HEK293 (cell line): Measurements from ENCODE around the gene ANXA2.

Experiments used
- CTCF ChIA-PET: fragments of 350-600 bp; formaldehyde crosslinking; extraction: SDS; loops from one replicate; lab custom pipeline; 2021; ENCODE audit warnings: antibody characterized with exemption; lab: Yijun Ruan, JAX
- POLR2A ChIA-PET: fragments of 300-600 bp; formaldehyde crosslinking; extraction: SDS; loops from one replicate; lab custom pipeline; 2020; ENCODE audit warnings: antibody characterized with exemption, inconsistent platforms; lab: Yijun Ruan, JAX
- H3K27ac ChIP-seq: fragments of 200-500 bp; sonication (Bioruptor generic); 2 replicates; pipeline ENCODE4 v1.5.1; 2014; ENCODE audit warnings: low read depth, low read length, control low read depth, inconsistent platforms; ENCODE audit errors: extremely low read depth
- H3K36me3 ChIP-seq, 2 experiments: fragments of 200-500 bp in 1 of 2; sonication (Bioruptor generic) in 1 of 2; 1 replicate in 1 of 2; 2 replicates in 1 of 2; pipeline ENCODE4 v1.5.1; 2014 to 2017; ENCODE audit warnings: inconsistent platforms in 2 of 2, low read length in 2 of 2; ENCODE audit not compliant: control insufficient read depth in 2 of 2, insufficient read depth in 1 of 2
- H3K4me1 ChIP-seq: fragments of 200-500 bp; sonication (Bioruptor generic); 2 replicates; pipeline ENCODE4 v1.5.1; 2014; ENCODE audit warnings: mild to moderate bottlenecking, low read length, inconsistent platforms; ENCODE audit not compliant: control insufficient read depth, insufficient read depth
- H3K4me3 ChIP-seq: 2 replicates; pipeline ENCODE4 v1.5.1; 2011; ENCODE audit warnings: low read depth, mild to moderate bottlenecking, control low read depth, low read length, moderate library complexity
- H3K9me3 ChIP-seq: fragments of 200-500 bp; sonication (Bioruptor generic); 2 replicates; pipeline ENCODE4 v1.5.1; 2014; ENCODE audit warnings: low read depth, low read length, inconsistent platforms; ENCODE audit not compliant: control insufficient read depth, insufficient read depth
- GLIS1 ChIP-seq: fragments of 450-650 bp; formaldehyde crosslinking; IDR thresholded peaks from 2 replicates; pipeline ENCODE4 v1.5.1; 2016; ENCODE audit warnings: missing biosample characterization, missing genetic modification characterization
- HOXC10 ChIP-seq: sonication (generic); formaldehyde crosslinking; IDR thresholded peaks from 2 replicates; pipeline ENCODE4 v1.8.1; 2023; ENCODE audit warnings: mild to moderate bottlenecking, missing genetic modification reagents
- KLF1 ChIP-seq: fragments of 450-650 bp; formaldehyde crosslinking; IDR thresholded peaks from 2 replicates; pipeline ENCODE4 v1.5.1; 2016; ENCODE audit warnings: missing biosample characterization, missing genetic modification characterization
- SALL2 ChIP-seq: fragments of 450-650 bp; formaldehyde crosslinking; IDR thresholded peaks from 2 replicates; pipeline ENCODE4 v1.5.0; 2017; ENCODE audit warnings: missing biosample characterization, mild to moderate bottlenecking, missing genetic modification characterization, borderline replicate concordance
- SETDB1 ChIP-seq: IDR thresholded peaks from one replicate; pipeline ENCODE4 v1.6.1; 2017; ENCODE audit warnings: mild to moderate bottlenecking, low read length, moderate library complexity, mixed read lengths; ENCODE audit not compliant: insufficient read length
- SP3 ChIP-seq: fragments of 450-650 bp; formaldehyde crosslinking; IDR thresholded peaks from 2 replicates; pipeline ENCODE4 v1.5.1; 2016; ENCODE audit warnings: missing biosample characterization, missing genetic modification characterization
- SP7 ChIP-seq: fragments of 450-650 bp; formaldehyde crosslinking; IDR thresholded peaks from 2 replicates; pipeline ENCODE4 v1.5.1; 2016; ENCODE audit warnings: missing biosample characterization, missing genetic modification characterization
- ZBTB20 ChIP-seq: fragments of 450-650 bp; formaldehyde crosslinking; IDR thresholded peaks from 2 replicates; pipeline ENCODE4 v1.5.1; 2016; ENCODE audit warnings: missing biosample characterization, missing genetic modification characterization
- ZNF184 ChIP-seq: fragments of 450-650 bp; IDR thresholded peaks from 2 replicates; pipeline ENCODE4 v1.5.1; 2018; ENCODE audit warnings: missing biosample characterization, mild to moderate bottlenecking, missing genetic modification characterization
- ZNF221 ChIP-seq: fragments of 450-650 bp; formaldehyde crosslinking; IDR thresholded peaks from 2 replicates; pipeline ENCODE4 v1.5.1; 2017; ENCODE audit warnings: missing biosample characterization, missing genetic modification characterization, borderline replicate concordance
- ZNF530 ChIP-seq: fragments of 450-650 bp; formaldehyde crosslinking; IDR thresholded peaks from 2 replicates; pipeline ENCODE4 v1.5.1; 2016; ENCODE audit warnings: low read depth, missing biosample characterization, missing genetic modification characterization
- ZNF561 ChIP-seq: fragments of 450-650 bp; IDR thresholded peaks from 2 replicates; pipeline ENCODE4 v1.5.1; 2018; ENCODE audit warnings: missing biosample characterization, missing genetic modification characterization, borderline replicate concordance
- ZNF600 ChIP-seq: fragments of 450-650 bp; formaldehyde crosslinking; IDR thresholded peaks from 2 replicates; pipeline ENCODE4 v1.5.1; 2016; ENCODE audit warnings: missing biosample characterization, missing genetic modification characterization
- ZNF629 ChIP-seq: fragments of 450-650 bp; formaldehyde crosslinking; IDR thresholded peaks from 2 replicates; pipeline ENCODE4 v1.5.1; 2017; ENCODE audit warnings: missing biosample characterization, missing genetic modification characterization
- ZNF830 ChIP-seq: fragments of 450-650 bp; IDR thresholded peaks from 2 replicates; pipeline ENCODE4 v1.5.0; 2018; ENCODE audit warnings: missing biosample characterization, missing genetic modification characterization, low read depth, mild to moderate bottlenecking, moderate library complexity
- ZNF843 ChIP-seq: fragments of 450-650 bp; formaldehyde crosslinking; IDR thresholded peaks from 2 replicates; pipeline ENCODE4 v1.5.1; 2016; ENCODE audit warnings: missing biosample characterization, missing genetic modification characterization
- ZSCAN30 ChIP-seq: fragments of 450-650 bp; IDR thresholded peaks from 2 replicates; pipeline ENCODE4 v1.5.1; 2018; ENCODE audit warnings: missing biosample characterization, mild to moderate bottlenecking, missing genetic modification characterization, moderate library complexity
- TF ChIP-seq, protein P1 (sequence below): fragments of 450-650 bp; formaldehyde crosslinking; IDR thresholded peaks from 2 replicates; pipeline ENCODE4 v1.5.1; 2016; ENCODE audit warnings: missing biosample characterization, missing genetic modification characterization
- TF ChIP-seq, protein P2 (sequence below): fragments of 450-650 bp; formaldehyde crosslinking; IDR thresholded peaks from 2 replicates; pipeline ENCODE4 v1.5.1; 2016; ENCODE audit warnings: missing biosample characterization, missing genetic modification characterization
- TF ChIP-seq, protein P3 (sequence below): fragments of 450-650 bp; formaldehyde crosslinking; IDR thresholded peaks from 2 replicates; pipeline ENCODE4 v1.5.1; 2016; ENCODE audit warnings: missing biosample characterization, missing genetic modification characterization
- TF ChIP-seq, protein P4 (sequence below): IDR thresholded peaks from 2 replicates; pipeline ENCODE4 v1.6.1; 2011; ENCODE audit warnings: mild to moderate bottlenecking, low read depth, low read length, borderline replicate concordance
- TF ChIP-seq, protein P5 (sequence below): fragments of 450-650 bp; IDR thresholded peaks from 2 replicates; pipeline ENCODE4 v1.5.1; 2018; ENCODE audit warnings: missing biosample characterization, missing genetic modification characterization
- TF ChIP-seq, protein P6 (sequence below): fragments of 450-650 bp; formaldehyde crosslinking; IDR thresholded peaks from 2 replicates; pipeline ENCODE4 v1.5.1; 2016; ENCODE audit warnings: missing biosample characterization, missing genetic modification characterization

Gene ANXA2

DNA sequence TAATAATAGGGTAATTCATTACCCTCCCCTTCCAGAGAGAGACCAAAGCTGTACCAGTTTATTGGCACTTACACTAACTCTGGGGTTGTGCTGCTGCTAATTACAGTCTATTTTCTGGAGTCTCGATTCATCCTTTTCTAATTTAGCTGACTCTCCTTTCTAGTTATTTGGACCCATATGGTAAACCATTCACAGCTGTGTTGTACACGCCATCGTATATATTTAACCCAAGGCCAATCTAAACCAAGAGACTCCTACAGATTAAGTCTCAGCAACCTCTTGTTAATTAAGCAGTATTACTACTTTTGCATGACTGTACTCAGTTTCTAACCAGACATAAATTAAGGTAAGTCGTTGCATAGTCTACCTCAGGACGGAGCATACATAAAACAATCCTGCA is 22.5 kb downstream of the ANXA2 start:
- TF ChIP-seq KLF1 (tag by site-specific recombination) (no peak), ZNF184 (tag by site-specific recombination) (peak; percentile 25; the same call in 1 of the 2 replicates), SP7 (tag by site-specific recombination) (peak; percentile 78)
- H3K27ac ChIP-seq = peak overlapping the region; percentile 32
- CTCF ChIA-PET = interaction anchor here (0.5 to 2.1 kb wide), 2 partner anchors 16 to 373 kb away, joined by 3 to 9 read pairs; no protein-coding TSS in a partner anchor
- H3K4me3 ChIP-seq = no peak overlapping the region
- H3K4me1 ChIP-seq = peaks cover 13% of the 10 kb centered on the region
- no peaks in the 10 kb centered on the region for H3K9me3 ChIP-seq
- POLR2A ChIA-PET = interaction anchor here (1.3 to 1.4 kb wide), 2 partner anchors 16 to 23 kb away, joined by 4 to 5 read pairs; partner anchors contain the start of gene ANXA2
- H3K36me3 ChIP-seq = peaks cover 0 to 44% of the 10 kb centered on the region in 2 experiments; a peak in 2 of 3 replicates

DNA sequence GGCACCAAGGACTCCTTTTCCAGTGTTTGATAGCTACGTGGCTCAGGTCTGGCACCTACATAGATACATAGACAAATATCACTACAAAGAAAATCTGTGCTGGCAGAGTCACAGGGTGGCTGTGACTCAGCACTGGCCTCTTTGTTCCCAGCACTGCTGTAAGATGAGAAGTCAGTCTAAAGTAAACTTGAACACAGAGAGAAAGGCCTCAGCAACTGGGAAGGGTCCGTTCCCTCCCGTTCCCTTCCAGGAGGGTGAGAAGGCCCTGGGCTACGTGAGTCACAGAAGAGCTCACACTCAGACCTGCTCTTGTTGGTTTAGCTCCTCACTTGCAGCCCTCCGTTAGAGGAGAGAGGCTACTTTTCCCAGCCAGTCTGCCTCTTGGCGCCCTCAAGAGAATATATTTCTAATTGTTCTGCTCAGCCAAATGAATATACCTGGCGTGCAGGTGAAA is 23.1 kb downstream of the ANXA2 start:
- peaks cover 0 to 44% of the 10 kb centered on the region in 2 experiments; a peak in 2 of 3 replicates for H3K36me3 ChIP-seq
- no peak overlapping the region for H3K4me3 ChIP-seq
- H3K27ac ChIP-seq = peak overlapping the region; percentile 32
- peaks cover 13% of the 10 kb centered on the region for H3K4me1 ChIP-seq
- ChIA-PET POLR2A (interaction anchor here (1.1 to 1.4 kb wide), 3 partner anchors 17 to 23 kb away, joined by 3 to 5 read pairs (median 4); partner anchors contain the start of gene ANXA2), CTCF (interaction anchor here (0.9 to 2.1 kb wide), 3 partner anchors 11 to 26 kb away, joined by 3 to 9 read pairs (median 7); no protein-coding TSS in a partner anchor)
- no peaks in the 10 kb centered on the region for H3K9me3 ChIP-seq
- no peak for TF ChIP-seq ZNF530 (tag by site-specific recombination)
- TF ChIP-seq, protein P1, sequence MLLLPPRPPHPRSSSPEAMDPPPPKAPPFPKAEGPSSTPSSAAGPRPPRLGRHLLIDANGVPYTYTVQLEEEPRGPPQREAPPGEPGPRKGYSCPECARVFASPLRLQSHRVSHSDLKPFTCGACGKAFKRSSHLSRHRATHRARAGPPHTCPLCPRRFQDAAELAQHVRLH (tag by site-specific recombination) = no peak
- no peak for TF ChIP-seq SETDB1
- peak; percentile 43 for TF ChIP-seq GLIS1 (tag by site-specific recombination)
- TF ChIP-seq, protein P2, sequence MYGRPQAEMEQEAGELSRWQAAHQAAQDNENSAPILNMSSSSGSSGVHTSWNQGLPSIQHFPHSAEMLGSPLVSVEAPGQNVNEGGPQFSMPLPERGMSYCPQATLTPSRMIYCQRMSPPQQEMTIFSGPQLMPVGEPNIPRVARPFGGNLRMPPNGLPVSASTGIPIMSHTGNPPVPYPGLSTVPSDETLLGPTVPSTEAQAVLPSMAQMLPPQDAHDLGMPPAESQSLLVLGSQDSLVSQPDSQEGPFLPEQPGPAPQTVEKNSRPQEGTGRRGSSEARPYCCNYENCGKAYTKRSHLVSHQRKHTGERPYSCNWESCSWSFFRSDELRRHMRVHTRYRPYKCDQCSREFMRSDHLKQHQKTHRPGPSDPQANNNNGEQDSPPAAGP (tag by site-specific recombination) = peak; percentile 63; the same call in 1 of the 2 replicates
- no peak for TF ChIP-seq ZBTB20 (tag by site-specific recombination)
- TF ChIP-seq ZSCAN30 (tag by site-specific recombination) = peak; percentile 66; the same call in 1 of the 2 replicates
- TF ChIP-seq ZNF561 (tag by site-specific recombination) = no peak
- no peak for TF ChIP-seq ZNF221
- no peak for TF ChIP-seq SP3 (tag by site-specific recombination)
- TF ChIP-seq, protein P3, sequence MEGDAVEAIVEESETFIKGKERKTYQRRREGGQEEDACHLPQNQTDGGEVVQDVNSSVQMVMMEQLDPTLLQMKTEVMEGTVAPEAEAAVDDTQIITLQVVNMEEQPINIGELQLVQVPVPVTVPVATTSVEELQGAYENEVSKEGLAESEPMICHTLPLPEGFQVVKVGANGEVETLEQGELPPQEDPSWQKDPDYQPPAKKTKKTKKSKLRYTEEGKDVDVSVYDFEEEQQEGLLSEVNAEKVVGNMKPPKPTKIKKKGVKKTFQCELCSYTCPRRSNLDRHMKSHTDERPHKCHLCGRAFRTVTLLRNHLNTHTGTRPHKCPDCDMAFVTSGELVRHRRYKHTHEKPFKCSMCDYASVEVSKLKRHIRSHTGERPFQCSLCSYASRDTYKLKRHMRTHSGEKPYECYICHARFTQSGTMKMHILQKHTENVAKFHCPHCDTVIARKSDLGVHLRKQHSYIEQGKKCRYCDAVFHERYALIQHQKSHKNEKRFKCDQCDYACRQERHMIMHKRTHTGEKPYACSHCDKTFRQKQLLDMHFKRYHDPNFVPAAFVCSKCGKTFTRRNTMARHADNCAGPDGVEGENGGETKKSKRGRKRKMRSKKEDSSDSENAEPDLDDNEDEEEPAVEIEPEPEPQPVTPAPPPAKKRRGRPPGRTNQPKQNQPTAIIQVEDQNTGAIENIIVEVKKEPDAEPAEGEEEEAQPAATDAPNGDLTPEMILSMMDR (tag by site-specific recombination) = no peak
- TF ChIP-seq, protein P4, sequence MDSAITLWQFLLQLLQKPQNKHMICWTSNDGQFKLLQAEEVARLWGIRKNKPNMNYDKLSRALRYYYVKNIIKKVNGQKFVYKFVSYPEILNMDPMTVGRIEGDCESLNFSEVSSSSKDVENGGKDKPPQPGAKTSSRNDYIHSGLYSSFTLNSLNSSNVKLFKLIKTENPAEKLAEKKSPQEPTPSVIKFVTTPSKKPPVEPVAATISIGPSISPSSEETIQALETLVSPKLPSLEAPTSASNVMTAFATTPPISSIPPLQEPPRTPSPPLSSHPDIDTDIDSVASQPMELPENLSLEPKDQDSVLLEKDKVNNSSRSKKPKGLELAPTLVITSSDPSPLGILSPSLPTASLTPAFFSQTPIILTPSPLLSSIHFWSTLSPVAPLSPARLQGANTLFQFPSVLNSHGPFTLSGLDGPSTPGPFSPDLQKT = no peak
- TF ChIP-seq, protein P5, sequence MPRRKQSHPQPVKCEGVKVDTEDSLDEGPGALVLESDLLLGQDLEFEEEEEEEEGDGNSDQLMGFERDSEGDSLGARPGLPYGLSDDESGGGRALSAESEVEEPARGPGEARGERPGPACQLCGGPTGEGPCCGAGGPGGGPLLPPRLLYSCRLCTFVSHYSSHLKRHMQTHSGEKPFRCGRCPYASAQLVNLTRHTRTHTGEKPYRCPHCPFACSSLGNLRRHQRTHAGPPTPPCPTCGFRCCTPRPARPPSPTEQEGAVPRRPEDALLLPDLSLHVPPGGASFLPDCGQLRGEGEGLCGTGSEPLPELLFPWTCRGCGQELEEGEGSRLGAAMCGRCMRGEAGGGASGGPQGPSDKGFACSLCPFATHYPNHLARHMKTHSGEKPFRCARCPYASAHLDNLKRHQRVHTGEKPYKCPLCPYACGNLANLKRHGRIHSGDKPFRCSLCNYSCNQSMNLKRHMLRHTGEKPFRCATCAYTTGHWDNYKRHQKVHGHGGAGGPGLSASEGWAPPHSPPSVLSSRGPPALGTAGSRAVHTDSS = no peak
- TF ChIP-seq HOXC10 (CRISPR knock-in tag) = no peak
- TF ChIP-seq, protein P6, sequence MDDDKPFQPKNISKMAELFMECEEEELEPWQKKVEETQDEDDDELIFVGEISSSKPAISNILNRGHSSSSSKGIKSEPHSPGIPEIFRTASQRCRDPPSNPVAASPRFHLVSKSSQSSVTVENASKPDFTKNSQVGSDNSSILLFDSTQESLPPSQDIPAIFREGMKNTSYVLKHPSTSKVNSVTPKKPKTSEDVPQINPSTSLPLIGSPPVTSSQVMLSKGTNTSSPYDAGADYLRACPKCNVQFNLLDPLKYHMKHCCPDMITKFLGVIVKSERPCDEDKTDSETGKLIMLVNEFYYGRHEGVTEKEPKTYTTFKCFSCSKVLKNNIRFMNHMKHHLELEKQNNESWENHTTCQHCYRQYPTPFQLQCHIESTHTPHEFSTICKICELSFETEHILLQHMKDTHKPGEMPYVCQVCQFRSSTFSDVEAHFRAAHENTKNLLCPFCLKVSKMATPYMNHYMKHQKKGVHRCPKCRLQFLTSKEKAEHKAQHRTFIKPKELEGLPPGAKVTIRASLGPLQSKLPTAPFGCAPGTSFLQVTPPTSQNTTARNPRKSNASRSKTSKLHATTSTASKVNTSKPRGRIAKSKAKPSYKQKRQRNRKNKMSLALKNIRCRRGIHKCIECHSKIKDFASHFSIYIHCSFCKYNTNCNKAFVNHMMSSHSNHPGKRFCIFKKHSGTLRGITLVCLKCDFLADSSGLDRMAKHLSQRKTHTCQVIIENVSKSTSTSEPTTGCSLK (tag by site-specific recombination) = no peak
- TF ChIP-seq SALL2 (tag by site-specific recombination) = no peak
- TF ChIP-seq ZNF629 (tag by site-specific recombination) = peak; percentile 66
- TF ChIP-seq ZNF830 (tag by site-specific recombination) = no peak
- TF ChIP-seq ZNF843 (tag by site-specific recombination) = no peak
- peak; percentile 97 for TF ChIP-seq ZNF600 (tag by site-specific recombination)
